K562 (cell line): ENCODE data around the gene CCT3. TPM values are rescaled to one million over a fixed set of nuclear protein-coding genes. Genes with fewer than 3 reads are reported as not detected.

Source experiments
- CTBP1 ChIP-seq: fragments of 450-650 bp; IDR thresholded peaks from 2 replicates; pipeline ENCODE4 v1.6.1; 2016; ENCODE audit warnings: borderline replicate concordance
- DIDO1 ChIP-seq: fragments of 450-650 bp; IDR thresholded peaks from 2 replicates; pipeline ENCODE4 v1.6.1; 2016; ENCODE audit warnings: low read depth, missing biosample characterization, missing genetic modification characterization
- FUS ChIP-seq: fragments of 200-400 bp; formaldehyde crosslinking; optimal IDR thresholded peaks from 2 replicates; pipeline ENCODE3; 2017; ENCODE audit warnings: low read depth, low read length
- GATAD2A ChIP-seq: fragments of 450-650 bp; IDR thresholded peaks from 2 replicates; pipeline ENCODE4 v1.6.1; 2017
- HDAC1 ChIP-seq, 2 experiments: fragments of 450-650 bp; IDR thresholded peaks; 2 replicates each; pipeline ENCODE4 v1.6.1; 2016 to 2017; ENCODE audit warnings: inconsistent platforms in 1 of 2, mild to moderate bottlenecking in 1 of 2, moderate library complexity in 1 of 2
- HLTF ChIP-seq: fragments of 450-650 bp; IDR thresholded peaks from 2 replicates; pipeline ENCODE4 v1.6.1; 2016
- MEF2A ChIP-seq: IDR thresholded peaks from 2 replicates; pipeline ENCODE4 v1.6.1; 2011; ENCODE audit warnings: low read depth, mild to moderate bottlenecking, low read length, moderate library complexity; ENCODE audit not compliant: control insufficient read depth
- MYC ChIP-seq, 2 experiments: fragments of 250-450 bp in 1 of 2; sonication (Bioruptor Pico) in 1 of 2; IDR thresholded peaks; 2 replicates each; pipeline versions ENCODE4 v1.5.1 to v1.6.1; 2012 to 2021; ENCODE audit warnings: low read depth in 2 of 2, borderline replicate concordance in 1 of 2, improper control_type of control experiment in 1 of 2, low read length in 1 of 2, mild to moderate bottlenecking in 1 of 2, moderate library complexity in 1 of 2
- NEUROD1 ChIP-seq: fragments of 150-350 bp; IDR thresholded peaks from 2 replicates; pipeline ENCODE4 v1.6.1; 2014; ENCODE audit warnings: borderline replicate concordance, low read length, low read depth; ENCODE audit not compliant: partially characterized antibody
- NFE2 ChIP-seq: IDR thresholded peaks from 2 replicates; pipeline ENCODE4 v1.6.1; 2014; ENCODE audit warnings: antibody characterized with exemption, low read depth
- NR4A1 ChIP-seq, 2 experiments: fragments of 250-450 bp in 1 of 2; fragments of 450-650 bp in 1 of 2; sonication (Bioruptor Pico) in 1 of 2; IDR thresholded peaks; 2 replicates each; pipeline versions ENCODE4 v1.4.0 to v1.6.1; 2016 to 2020; ENCODE audit warnings: mild to moderate bottlenecking in 2 of 2, missing compliant biosample characterization in 1 of 2, missing genetic modification characterization in 1 of 2, moderate library complexity in 1 of 2
- POLR2AphosphoS2 ChIP-seq: IDR thresholded peaks from 2 replicates; pipeline ENCODE4 v1.6.1; 2012; ENCODE audit warnings: low read length, improper control_type of control experiment
- PRPF4 ChIP-seq: fragments of 200-400 bp; formaldehyde crosslinking; IDR thresholded peaks from one replicate; pipeline ENCODE4 v1.6.1; 2017; ENCODE audit warnings: low read length, low read depth, mild to moderate bottlenecking; ENCODE audit not compliant: insufficient read depth, poor library complexity, severe bottlenecking
- SUPT5H ChIP-seq: fragments of 450-650 bp; IDR thresholded peaks from 2 replicates; pipeline ENCODE4 v1.6.1; 2016
- XRCC4 ChIP-seq: IDR thresholded peaks from one replicate; pipeline ENCODE4 v1.6.1; 2011; ENCODE audit not compliant: insufficient read depth, insufficient read length; ENCODE audit errors: extremely low read depth
- ZBTB17 ChIP-seq: fragments of 450-650 bp; formaldehyde crosslinking; IDR thresholded peaks from 2 replicates; pipeline ENCODE4 v1.4.0; 2020; ENCODE audit warnings: mild to moderate bottlenecking
- ZNF134 ChIP-seq: fragments of 250-450 bp; sonication (Bioruptor Pico); conservative IDR thresholded peaks from 2 replicates; pipeline ENCODE4 v1.4.0; 2020
- ZNF644 ChIP-seq: fragments of 200-800 bp; sonication (Bioruptor generic); IDR thresholded peaks from 2 replicates; pipeline ENCODE4 v1.6.1; 2016; ENCODE audit warnings: low read depth, missing genetic modification characterization, missing compliant biosample characterization
- polyA plus RNA-seq, 8 experiments: library from polyadenylated mRNA; depleted of rRNA in 4 of 8; stranded (reverse) in 5 of 8; unstranded in 3 of 8; fragments of >200 nt; fragmentation: Nextera tagmentation in 2 of 8; fragmentation: Illumina TruSeq in 1 of 8; extraction: Ambion mirVana in 2 of 8; extraction: Trizol in 1 of 8; gene quantifications; 2 replicates each; pipeline versions ENCODE4 v1.2.1 to v1.2.3, GENCODE V29; 2011 to 2014; ENCODE audit warnings: inconsistent platforms in 1 of 8, missing spikeins in 1 of 8
- total RNA-seq, 7 experiments: library from RNA; depleted of rRNA in 6 of 7; stranded (reverse); fragments of >200 nt in 6 of 7; fragmentation: Illumina TruSeq in 2 of 7; extraction: Trizol in 2 of 7; gene quantifications; 2 replicates each; pipeline versions ENCODE4 v1.2.1 to v1.2.3, GENCODE V29; 2011 to 2021; ENCODE audit warnings: low replicate concordance in 1 of 7

Gene CCT3
- total and polyA plus RNA-seq, 9 of the 15 experiments (the other 6 are each of a cell fraction or from before 2014, with no cell fraction given), result 475 to 1,167 (median 610) TPM

- TF ChIP-seq XRCC4 (no peak), NFE2 (no peak), GATAD2A (no peak), NR4A1 (CRISPR knock-in tag; IDR thresholded peaks at IDR 0.05) (no peak), NR4A1 (tag; IDR thresholded peaks at IDR 0.05) (no peak), CTBP1 (0 out of 2 replicates have a peak, but pooled peaks have one; percentile 18), NEUROD1 (no peak), ZBTB17 (CRISPR knock-in tag) (no peak), HLTF (0 out of 2 replicates have a peak, but pooled peaks have one; percentile 72), HDAC1 (IDR thresholded peaks at IDR 0.05) (peak in 1 of 2 experiments; percentile 77; a peak in 2 of 4 replicates), DIDO1 (tag) (no peak), ZNF134 (CRISPR knock-in tag) (no peak), MYC (IDR thresholded peaks at IDR 0.05; ENCODE audit: low read depth, low read length) (no peak), MYC (CRISPR knock-in tag; IDR thresholded peaks at IDR 0.05; ENCODE audit: borderline replicate concordance, low read depth) (peak; percentile 30; the same call in 1 of the 2 replicates), PRPF4 (no peak), FUS (no peak), POLR2AphosphoS2 (no peak), SUPT5H (no peak), ZNF644 (tag) (no peak), MEF2A (no peak)
- TF ChIP-seq, all 486 proteins: peak for 41
Observed at GRCh38 chr1:156337888-156338179, 258 bp downstream of the CCT3 start (continued).
